GM21390 (cell line): ENCODE data around the gene NTRK3.
"Not testable (repeated sequence)": the region's sequence is repeated elsewhere in the genome, so short reads cannot be mapped to it uniquely, and the experiment has no call there.

ENCODE experiments used
- ATAC-seq: cut with Tn5 transposase; IDR thresholded peaks from one replicate; pipeline ENCODE4 v1.9.1; 2021; ENCODE audit not compliant: unreplicated experiment

The NTRK3 gene

GRCh38 chr15:87850916-87851315 lies 405.6 kb downstream of the NTRK3 start:
- ATAC-seq = no peak

DNA sequence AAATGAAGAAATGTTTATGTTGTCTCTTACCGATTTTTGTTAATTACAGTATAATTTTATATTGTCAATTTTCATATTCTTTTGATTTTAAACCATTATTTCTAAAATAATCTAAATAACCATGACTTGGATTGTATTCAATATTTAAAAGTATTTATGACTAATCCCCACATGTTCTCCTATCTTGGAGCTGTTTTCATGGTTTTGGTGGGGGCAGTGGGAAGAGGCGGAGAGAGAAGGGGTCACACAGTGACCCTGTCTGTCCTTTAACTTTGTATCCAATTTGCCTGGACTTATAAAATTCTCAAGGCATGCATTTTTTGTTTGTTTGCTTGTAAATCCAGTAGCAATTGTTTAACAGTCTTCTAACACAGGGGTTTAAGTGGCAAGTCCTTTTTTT lies 407.4 kb downstream of the NTRK3 start:
- no peak for ATAC-seq

- no peak for ATAC-seq
Observed at GRCh38 chr15:87848012-87848411, 408.5 kb downstream of the NTRK3 start.

GRCh38 chr15:87846746-87847145 lies 409.8 kb downstream of the NTRK3 start:
- no peak for ATAC-seq

DNA sequence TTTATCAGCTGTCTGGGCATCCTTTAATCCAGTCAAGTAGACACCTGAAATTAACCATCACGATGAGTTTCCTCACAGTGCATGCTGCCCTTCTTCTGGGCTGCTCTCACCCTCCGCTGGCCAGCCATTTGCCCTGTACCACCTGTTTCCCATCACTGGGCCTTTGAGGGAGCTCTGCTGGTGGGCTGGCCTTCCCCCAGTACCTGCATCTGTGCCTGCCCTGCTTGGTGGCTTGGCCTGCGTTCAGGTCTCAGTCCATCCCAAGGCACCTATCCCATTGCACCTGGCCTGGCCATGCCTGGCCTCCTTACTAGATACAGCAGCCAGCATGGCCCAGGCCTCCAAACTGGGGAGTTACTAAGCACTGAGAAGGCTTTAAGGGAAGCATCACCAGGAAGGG lies 413.2 kb downstream of the NTRK3 start:
- no peak for ATAC-seq

GRCh38 chr15:87841426-87841998 lies 415.0 kb downstream of the NTRK3 start:
- no peak for ATAC-seq

GRCh38 chr15:87835830-87836229 lies 420.7 kb downstream of the NTRK3 start:
- ATAC-seq = not testable (repeated sequence)

DNA sequence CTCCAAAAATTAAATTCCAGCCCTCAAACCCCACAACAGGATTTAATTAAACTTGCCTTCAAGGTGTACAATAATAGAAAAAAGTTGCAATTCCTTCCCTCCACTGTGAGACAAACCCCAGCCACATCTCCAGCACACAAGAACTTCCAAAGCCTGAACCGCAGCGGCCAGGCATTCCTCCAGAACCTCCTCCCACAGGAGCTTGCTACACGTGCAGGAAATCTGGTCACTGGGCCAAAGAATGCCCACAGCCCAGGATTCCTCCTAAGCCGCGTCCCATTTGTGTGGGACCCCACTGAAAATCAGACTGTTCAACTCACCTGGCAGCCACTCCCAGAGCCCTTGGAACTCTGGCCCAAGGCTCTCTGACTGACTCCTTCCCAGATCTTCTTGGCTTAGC lies 423.2 kb downstream of the NTRK3 start:
- not testable (repeated sequence) for ATAC-seq

- ATAC-seq = no peak
Observed at GRCh38 chr15:87829332-87830050, 427.0 kb downstream of the NTRK3 start.

DNA sequence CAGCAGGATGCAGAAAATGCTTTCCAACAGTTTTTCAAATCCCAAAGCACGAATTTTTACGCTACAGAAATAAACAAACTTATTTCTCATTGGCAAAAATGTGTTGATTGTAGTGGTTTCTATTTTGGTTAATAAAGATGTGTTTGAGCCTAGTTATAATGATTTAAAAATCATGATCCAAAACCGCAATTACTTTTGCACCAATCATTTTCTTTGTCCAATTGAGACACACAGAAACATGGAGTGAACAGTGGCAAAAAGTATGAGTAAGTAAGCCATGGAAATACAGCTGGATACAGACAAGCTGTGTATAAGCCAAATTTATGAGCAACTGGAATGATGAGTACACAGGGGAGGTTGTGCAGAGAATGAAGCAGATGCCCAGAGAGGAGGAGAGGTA lies 427.9 kb downstream of the NTRK3 start:
- ATAC-seq = no peak

DNA sequence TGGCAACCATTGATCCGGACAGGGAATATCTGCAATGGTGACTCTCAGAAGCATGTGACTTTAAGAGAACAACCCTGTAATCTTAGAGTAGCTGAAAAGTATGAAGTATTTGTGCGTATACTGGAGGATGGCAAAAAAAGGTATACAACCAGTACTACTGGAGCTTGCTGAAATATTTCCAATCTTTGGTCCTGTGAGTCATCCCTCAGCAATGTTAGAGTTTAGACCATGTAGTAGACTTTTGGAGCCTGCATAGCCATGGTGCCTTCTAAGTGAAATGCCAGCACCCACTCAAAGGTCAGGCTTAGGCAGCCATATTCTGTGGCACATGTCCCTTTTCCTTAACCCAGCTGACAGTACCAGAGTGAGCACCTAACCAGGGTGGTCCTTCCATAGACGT lies 429.4 kb downstream of the NTRK3 start:
- no peak for ATAC-seq

GRCh38 chr15:87826119-87826747 lies 430.3 kb downstream of the NTRK3 start:
- no peak for ATAC-seq

DNA sequence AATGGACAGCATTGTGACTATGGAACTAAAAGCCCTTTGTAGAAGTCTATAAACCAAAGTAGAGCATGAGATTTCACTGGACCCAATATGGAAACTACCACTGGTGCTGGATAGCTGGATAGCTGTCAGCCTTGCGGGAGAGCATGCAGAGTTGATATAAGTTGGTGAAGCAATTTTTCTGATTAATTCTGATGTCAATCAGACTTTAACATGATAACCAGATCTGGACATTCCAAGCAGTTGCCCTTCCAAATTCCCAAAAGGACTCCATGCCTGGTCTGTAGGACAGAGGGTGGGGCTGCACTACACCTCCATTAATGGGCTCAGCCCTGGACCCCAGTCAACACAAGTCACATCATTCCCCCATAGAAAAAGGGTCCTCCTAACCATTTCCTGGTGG lies 437.8 kb downstream of the NTRK3 start:
- no peak for ATAC-seq

DNA sequence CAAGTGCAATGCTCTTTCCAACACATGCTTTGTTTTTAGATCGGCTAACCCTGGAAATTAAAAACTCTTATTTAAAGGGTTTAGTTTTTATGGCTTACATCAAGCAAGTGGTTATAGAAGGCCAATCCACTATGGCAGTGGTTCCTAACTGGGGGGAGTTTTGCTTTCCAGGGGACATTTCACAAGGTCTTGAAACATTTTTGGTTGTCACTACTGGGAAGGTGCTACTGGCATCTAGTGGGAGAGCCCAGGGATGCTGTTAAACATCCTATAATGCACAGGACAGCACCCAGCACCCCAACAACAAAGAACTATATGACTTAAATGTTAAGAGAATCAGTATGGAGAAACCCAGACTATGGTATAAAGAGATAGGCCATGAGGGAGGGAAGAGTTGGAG lies 439.0 kb downstream of the NTRK3 start:
- ATAC-seq = no peak

GRCh38 chr15:87816811-87817210 lies 439.7 kb downstream of the NTRK3 start:
- ATAC-seq = no peak

- no peak for ATAC-seq
Observed at GRCh38 chr15:87816016-87816415, 440.5 kb downstream of the NTRK3 start.
